GM12878 (cell line): ENCODE results near the gene HDDC2. TPM values are rescaled to one million over a fixed set of nuclear protein-coding genes. Genes with fewer than 3 reads are reported as not detected.

Experiments used
- ATAC-seq: fragments of 200-7000 bp; cut with Tn5 transposase; 3 replicates; pipeline ENCODE4 v1.9.1; 2020; ENCODE audit warnings: mild to moderate bottlenecking, moderate library complexity
- BruUV-seq: library from RNA; stranded (reverse); fragments of 400-500 nt; replicated peaks from 2 replicates; lab custom pipeline; 2021; lab: Mats Ljungman, UMichigan
- CTCF ChIA-PET: fragments of 300-600 bp; sonication (Branson Sonifier 250); formaldehyde crosslinking; extraction: SDS; loops from one replicate; lab custom pipeline; 2021; ENCODE audit warnings: inconsistent platforms; lab: Yijun Ruan, JAX
- POLR2A ChIA-PET: fragments of 350-600 bp; formaldehyde crosslinking; extraction: SDS; loops from one replicate; lab custom pipeline; 2021; ENCODE audit warnings: inconsistent platforms; lab: Charles Lee
- RAD21 ChIA-PET: fragments of 300-600 bp; sonication (Branson Sonifier 250); formaldehyde crosslinking; loops from one replicate; lab custom pipeline; 2023; ENCODE audit warnings: antibody characterized with exemption; ENCODE audit not compliant: unreplicated experiment; lab: Charles Lee
- SMC1A ChIA-PET: fragments of 300-600 bp; sonication (Branson Sonifier 250); formaldehyde crosslinking; loops from one replicate; lab custom pipeline; 2023; ENCODE audit not compliant: unreplicated experiment, uncharacterized antibody; lab: Charles Lee
- DNase-seq: peaks from one replicate; pipeline ENCODE4 v3.0.0-alpha.2; 2011; ENCODE audit warnings: low read depth, low spot score
- FAIRE-seq: peaks from 3 replicates; lab custom pipeline; 2011; peaks lifted over from hg19 to GRCh38; lab: Jason Lieb, UNC
- H2AFZ ChIP-seq: 2 replicates; pipeline ENCODE4 v1.6.0; 2011; ENCODE audit warnings: low read depth, low read length, control low read depth; ENCODE audit not compliant: control insufficient read depth
- H3K27ac ChIP-seq: 2 replicates; pipeline ENCODE4 v1.5.1; 2011; ENCODE audit warnings: control low read depth; ENCODE audit not compliant: control insufficient read depth, insufficient read depth
- H3K27me3 ChIP-seq, 2 experiments: replicated peaks in 1 of 2; 2 replicates each; pipeline versions ENCODE4 v1.6.0 to v1.6.1; 2011; ENCODE audit warnings: low read length in 1 of 2; ENCODE audit not compliant: control insufficient read depth in 2 of 2, insufficient read depth in 2 of 2
- H3K36me3 ChIP-seq, 2 experiments: 2 replicates each; pipeline ENCODE4 v1.5.1; 2011; ENCODE audit warnings: low read length in 1 of 2; ENCODE audit not compliant: control insufficient read depth in 2 of 2, insufficient read depth in 2 of 2
- H3K4me1 ChIP-seq: 2 replicates; pipeline ENCODE4 v1.6.1; 2011; ENCODE audit warnings: mild to moderate bottlenecking, low read length, moderate library complexity, mixed read lengths; ENCODE audit not compliant: control insufficient read depth, insufficient read depth
- H3K4me2 ChIP-seq: 2 replicates; pipeline ENCODE4 v1.6.0; 2011; ENCODE audit warnings: control low read depth; ENCODE audit not compliant: control insufficient read depth, insufficient read depth
- H3K4me3 ChIP-seq: fragments of 200-600 bp; sonication (generic); 2 replicates; pipeline ENCODE4 v1.5.1; 2016
- H3K79me2 ChIP-seq: 2 replicates; pipeline ENCODE4 v1.6.0; 2011; ENCODE audit warnings: low read length; ENCODE audit not compliant: control insufficient read depth, insufficient read depth
- H3K9ac ChIP-seq: 2 replicates; pipeline ENCODE4 v1.8.0; 2011; ENCODE audit warnings: low read length, control low read depth, mixed read lengths; ENCODE audit not compliant: control insufficient read depth, insufficient read depth
- H3K9me3 ChIP-seq: replicated peaks from 3 replicates; pipeline ENCODE4 v1.5.1; 2011; ENCODE audit warnings: mild to moderate bottlenecking, low read length; ENCODE audit not compliant: control insufficient read depth, insufficient read depth
- H4K20me1 ChIP-seq: 2 replicates; pipeline ENCODE4 v1.6.0; 2011; ENCODE audit not compliant: control insufficient read depth, insufficient read depth
- ASH2L ChIP-seq: fragments of 300-600, 200-600 bp; sonication (generic); IDR thresholded peaks from 2 replicates; pipeline ENCODE4 v1.6.1; 2017; ENCODE audit warnings: low read depth, mild to moderate bottlenecking, borderline replicate concordance
- CHD1 ChIP-seq: IDR thresholded peaks from 2 replicates; pipeline ENCODE4 v1.6.1; 2012; ENCODE audit warnings: low read depth, low read length, improper control_type of control experiment
- E4F1 ChIP-seq: fragments of 450-650 bp; IDR thresholded peaks from 2 replicates; pipeline ENCODE4 v1.6.1; 2018; ENCODE audit warnings: borderline replicate concordance, mild to moderate bottlenecking; ENCODE audit not compliant: partially characterized antibody
- EED ChIP-seq: sonication (generic); IDR thresholded peaks from 2 replicates; pipeline ENCODE4 v1.6.1; 2016; ENCODE audit warnings: antibody characterized with exemption, low read depth
- HDAC2 ChIP-seq: fragments of 200-600 bp; sonication (generic); IDR thresholded peaks from 2 replicates; pipeline ENCODE4 v1.6.1; 2017
- JUNB ChIP-seq: IDR thresholded peaks from 2 replicates; pipeline ENCODE4 v1.6.1; 2016; ENCODE audit warnings: antibody characterized with exemption, mild to moderate bottlenecking
- MEF2A ChIP-seq: IDR thresholded peaks from 2 replicates; pipeline ENCODE4 v1.6.1; 2011; ENCODE audit warnings: low read depth, mild to moderate bottlenecking, low read length, moderate library complexity; ENCODE audit not compliant: insufficient read depth
- NBN ChIP-seq: fragments of 450-650 bp; IDR thresholded peaks from 2 replicates; pipeline ENCODE4 v1.6.1; 2016
- POLR2AphosphoS5 ChIP-seq: IDR thresholded peaks from 2 replicates; pipeline ENCODE4 v1.6.1; 2011; ENCODE audit warnings: mild to moderate bottlenecking, low read length, inconsistent platforms
- RB1 ChIP-seq: fragments of 450-650 bp; formaldehyde crosslinking; IDR thresholded peaks from 2 replicates; pipeline ENCODE4 v1.6.1; 2017; ENCODE audit warnings: mild to moderate bottlenecking, borderline replicate concordance
- SIX5 ChIP-seq: IDR thresholded peaks from 2 replicates; pipeline ENCODE4 v1.6.1; 2011; ENCODE audit warnings: mild to moderate bottlenecking, low read depth, low read length, moderate library complexity; ENCODE audit not compliant: severe bottlenecking
- ZNF207 ChIP-seq: fragments of 450-650 bp; IDR thresholded peaks from 2 replicates; pipeline ENCODE4 v1.6.1; 2014; ENCODE audit warnings: antibody characterized with exemption, mild to moderate bottlenecking, borderline replicate concordance
- ZNF24 ChIP-seq: fragments of 450-650 bp; IDR thresholded peaks from 2 replicates; pipeline ENCODE4 v1.6.1; 2017; ENCODE audit warnings: antibody characterized with exemption, mild to moderate bottlenecking
- WGBS: methylation state at CpG from one replicate; pipeline ENCODE4 v1.1.6; 2016; ENCODE audit warnings: low lambda C conversion rate; ENCODE audit not compliant: insufficient replicate concordance, insufficient coverage; ENCODE audit errors: missing lambda C conversion rate; 5-methylcytosine and 5-hydroxymethylcytosine counted together
- in situ Hi-C: fragments of 300-500 bp; cut with MboI; formaldehyde crosslinking; loops from 9 replicates; pipeline ENCODE4 v1.14.3; 2018; ENCODE audit warnings: mixed read lengths
- intact Hi-C: fragments of 100-400 bp; cut with micrococcal nuclease; formaldehyde crosslinking; loops from one replicate; pipeline ENCODE4 v1.14.2; 2022; ENCODE audit not compliant: unreplicated experiment
- polyA plus RNA-seq, 11 experiments: library from polyadenylated mRNA; depleted of rRNA in 4 of 11; unstranded in 6 of 11; stranded (reverse) in 5 of 11; fragments of >200 nt; fragmentation: Nextera tagmentation in 4 of 11; fragmentation: Illumina TruSeq in 1 of 11; extraction: Ambion mirVana in 4 of 11; extraction: Trizol in 1 of 11; gene quantifications; 1 replicate in 1 of 11; 2 replicates in 10 of 11; pipeline versions ENCODE4 v1.2.1 to v1.2.3, GENCODE V29; 2011 to 2016; ENCODE audit warnings: inconsistent platforms in 2 of 11, missing spikeins in 2 of 11, low read depth in 1 of 11
- total RNA-seq, 4 experiments: library from RNA; depleted of rRNA in 3 of 4; stranded (reverse); fragments of >200 nt in 3 of 4; fragmentation: Illumina TruSeq in 1 of 4; extraction: Trizol in 1 of 4; gene quantifications; 2 replicates each; pipeline versions ENCODE4 v1.2.1 to v1.2.3, GENCODE V29; 2013 to 2021
- TF ChIP-seq, protein P1 (sequence below): fragments of 450-650 bp; IDR thresholded peaks from 2 replicates; pipeline ENCODE4 v1.6.1; 2016; ENCODE audit warnings: mild to moderate bottlenecking, moderate library complexity, borderline replicate concordance

HDDC2 gene
- total and polyA plus RNA-seq, 10 of the 15 experiments (the other 5 are each of a cell fraction or from before 2014, with no cell fraction given) = 54.5 to 148 (median 92.7) TPM

DNA sequence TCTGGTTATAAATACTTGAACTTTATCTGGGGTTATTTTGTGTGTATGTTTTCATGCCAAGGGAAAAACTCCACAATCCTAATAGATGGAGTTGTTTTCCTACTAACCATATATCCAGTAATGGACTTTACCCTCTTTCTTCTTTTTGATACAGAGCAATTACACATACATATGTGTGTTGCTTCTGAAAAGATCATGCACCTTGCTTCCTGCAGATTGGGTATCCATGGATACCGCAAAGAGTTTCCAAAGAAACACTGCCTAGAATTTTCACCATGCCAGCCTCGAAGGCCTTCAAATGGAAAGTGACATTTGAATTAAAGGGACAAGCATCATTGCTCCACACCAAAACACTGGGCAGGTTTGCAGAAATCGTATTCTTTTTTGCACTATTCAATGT, 26.8 kb downstream of the HDDC2 start:
- no peak overlapping the region for H3K27ac ChIP-seq
- in situ Hi-C loops (no loop called here), intact Hi-C loops (no loop called here)
- H3K4me1 ChIP-seq = peaks cover 3% of the 10 kb centered on the region; the same call in 1 of the 2 replicates
- DNase-seq = no peak
- peaks cover 7 to 13% of the 10 kb centered on the region in 2 experiments; a peak in 3 of 4 replicates for H3K36me3 ChIP-seq
- FAIRE-seq = no peak
- H3K4me2 ChIP-seq = no peak overlapping the region
- no peaks in the 10 kb centered on the region for H4K20me1 ChIP-seq
- no TSS peak for BruUV-seq
- 82% methylated on average over 3 of the region's 3 CpGs for WGBS
- H3K9me3 ChIP-seq = no peaks in the 10 kb centered on the region; the same call in 2 of the 3 replicates
- no peaks in the 10 kb centered on the region for H3K79me2 ChIP-seq
- SMC1A ChIA-PET = no interaction called here
- no peak overlapping the region for H3K9ac ChIP-seq
- POLR2A ChIA-PET = no interaction called here
- RAD21 ChIA-PET = no interaction called here
- ATAC-seq = no peak
- H2AFZ ChIP-seq = no peak overlapping the region
- CTCF ChIA-PET = no interaction called here
- H3K27me3 ChIP-seq = no peaks in the 10 kb centered on the region
- H3K4me3 ChIP-seq = no peak overlapping the region
- TF ChIP-seq ZNF24 = no peak
- no peak for TF ChIP-seq CHD1
- no peak for TF ChIP-seq ZNF207
- no peak for TF ChIP-seq HDAC2
- TF ChIP-seq MEF2A = no peak
- TF ChIP-seq JUNB = no peak
- TF ChIP-seq RB1 = no peak
- no peak for TF ChIP-seq ASH2L
- TF ChIP-seq, protein P1, sequence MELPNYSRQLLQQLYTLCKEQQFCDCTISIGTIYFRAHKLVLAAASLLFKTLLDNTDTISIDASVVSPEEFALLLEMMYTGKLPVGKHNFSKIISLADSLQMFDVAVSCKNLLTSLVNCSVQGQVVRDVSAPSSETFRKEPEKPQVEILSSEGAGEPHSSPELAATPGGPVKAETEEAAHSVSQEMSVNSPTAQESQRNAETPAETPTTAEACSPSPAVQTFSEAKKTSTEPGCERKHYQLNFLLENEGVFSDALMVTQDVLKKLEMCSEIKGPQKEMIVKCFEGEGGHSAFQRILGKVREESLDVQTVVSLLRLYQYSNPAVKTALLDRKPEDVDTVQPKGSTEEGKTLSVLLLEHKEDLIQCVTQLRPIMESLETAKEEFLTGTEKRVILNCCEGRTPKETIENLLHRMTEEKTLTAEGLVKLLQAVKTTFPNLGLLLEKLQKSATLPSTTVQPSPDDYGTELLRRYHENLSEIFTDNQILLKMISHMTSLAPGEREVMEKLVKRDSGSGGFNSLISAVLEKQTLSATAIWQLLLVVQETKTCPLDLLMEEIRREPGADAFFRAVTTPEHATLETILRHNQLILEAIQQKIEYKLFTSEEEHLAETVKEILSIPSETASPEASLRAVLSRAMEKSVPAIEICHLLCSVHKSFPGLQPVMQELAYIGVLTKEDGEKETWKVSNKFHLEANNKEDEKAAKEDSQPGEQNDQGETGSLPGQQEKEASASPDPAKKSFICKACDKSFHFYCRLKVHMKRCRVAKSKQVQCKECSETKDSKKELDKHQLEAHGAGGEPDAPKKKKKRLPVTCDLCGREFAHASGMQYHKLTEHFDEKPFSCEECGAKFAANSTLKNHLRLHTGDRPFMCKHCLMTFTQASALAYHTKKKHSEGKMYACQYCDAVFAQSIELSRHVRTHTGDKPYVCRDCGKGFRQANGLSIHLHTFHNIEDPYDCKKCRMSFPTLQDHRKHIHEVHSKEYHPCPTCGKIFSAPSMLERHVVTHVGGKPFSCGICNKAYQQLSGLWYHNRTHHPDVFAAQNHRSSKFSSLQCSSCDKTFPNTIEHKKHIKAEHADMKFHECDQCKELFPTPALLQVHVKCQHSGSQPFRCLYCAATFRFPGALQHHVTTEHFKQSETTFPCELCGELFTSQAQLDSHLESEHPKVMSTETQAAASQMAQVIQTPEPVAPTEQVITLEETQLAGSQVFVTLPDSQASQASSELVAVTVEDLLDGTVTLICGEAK = no peak
- no peak for TF ChIP-seq NBN
- no peak for TF ChIP-seq EED
- TF ChIP-seq SIX5 = no peak
- TF ChIP-seq POLR2AphosphoS5 = no peak
- TF ChIP-seq E4F1 = no peak
